ENCODE measurements around the gene DCAF16. TPM values are rescaled to one million over a fixed set of nuclear protein-coding genes. Genes with fewer than 3 reads are reported as not detected.
"Not testable (repeated sequence)": the region's sequence is repeated elsewhere in the genome, so short reads cannot be mapped to it uniquely, and the experiment has no call there.

Gene DCAF16
- total RNA-seq, 1 donor from 2014 or later, result 75.8 TPM

DNA sequence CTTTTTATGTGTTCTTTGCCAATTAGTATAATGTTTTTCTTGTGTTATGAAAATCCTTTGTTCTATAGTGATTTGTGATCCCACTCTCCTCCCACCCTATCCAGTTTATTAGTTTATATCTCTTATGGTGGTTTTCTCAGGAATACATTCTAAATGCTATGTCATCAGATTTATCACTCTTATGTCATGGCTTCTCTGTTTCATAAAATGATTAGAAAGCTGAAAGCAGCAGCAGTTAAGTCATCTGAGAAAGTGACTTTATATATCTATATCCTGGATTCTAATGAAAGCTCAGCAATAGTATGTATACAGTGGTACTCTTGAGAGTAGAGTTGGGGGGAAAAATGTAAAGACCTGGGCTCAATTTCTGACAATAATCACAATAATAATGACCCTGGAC, 41.4 kb upstream of the DCAF16 start:
- H3K27ac Mint-ChIP-seq, result no peak overlapping the region
- H3K27me3 Mint-ChIP-seq (ENCODE audit: insufficient read depth, low read depth), result no peaks in the 10 kb centered on the region
- no peaks in the 10 kb centered on the region for H3K4me1 Mint-ChIP-seq
- Histone ChIP-seq H3K9ac (no peak overlapping the region), H3K27ac (no peak overlapping the region), H3K9me3 (ENCODE audit: low read depth) (peaks cover 3% of the 10 kb centered on the region), H3F3A (ENCODE audit: low read depth) (peaks cover 4% of the 10 kb centered on the region), H3K4me3 (no peak overlapping the region), H3K27me3 (no peaks in the 10 kb centered on the region), H3K36me3 (no peaks in the 10 kb centered on the region), H2AFZ (replicated peaks) (no peak overlapping the region), H3K4me1 (no peaks in the 10 kb centered on the region), H3K4me2 (no peak overlapping the region), H3K79me2 (ENCODE audit: low read depth) (no peaks in the 10 kb centered on the region), H4K20me1 (ENCODE audit: low read depth) (no peaks in the 10 kb centered on the region)
- no peak for DNase-seq (ENCODE audit: low spot score)
- peaks cover 18% of the 10 kb centered on the region for H3K9me3 Mint-ChIP-seq
- peaks cover 25% of the 10 kb centered on the region for H3K36me3 Mint-ChIP-seq
- TF ChIP-seq EZH2phosphoT487 (IDR thresholded peaks at IDR 0.05), result no peak
- TF ChIP-seq, protein P1, sequence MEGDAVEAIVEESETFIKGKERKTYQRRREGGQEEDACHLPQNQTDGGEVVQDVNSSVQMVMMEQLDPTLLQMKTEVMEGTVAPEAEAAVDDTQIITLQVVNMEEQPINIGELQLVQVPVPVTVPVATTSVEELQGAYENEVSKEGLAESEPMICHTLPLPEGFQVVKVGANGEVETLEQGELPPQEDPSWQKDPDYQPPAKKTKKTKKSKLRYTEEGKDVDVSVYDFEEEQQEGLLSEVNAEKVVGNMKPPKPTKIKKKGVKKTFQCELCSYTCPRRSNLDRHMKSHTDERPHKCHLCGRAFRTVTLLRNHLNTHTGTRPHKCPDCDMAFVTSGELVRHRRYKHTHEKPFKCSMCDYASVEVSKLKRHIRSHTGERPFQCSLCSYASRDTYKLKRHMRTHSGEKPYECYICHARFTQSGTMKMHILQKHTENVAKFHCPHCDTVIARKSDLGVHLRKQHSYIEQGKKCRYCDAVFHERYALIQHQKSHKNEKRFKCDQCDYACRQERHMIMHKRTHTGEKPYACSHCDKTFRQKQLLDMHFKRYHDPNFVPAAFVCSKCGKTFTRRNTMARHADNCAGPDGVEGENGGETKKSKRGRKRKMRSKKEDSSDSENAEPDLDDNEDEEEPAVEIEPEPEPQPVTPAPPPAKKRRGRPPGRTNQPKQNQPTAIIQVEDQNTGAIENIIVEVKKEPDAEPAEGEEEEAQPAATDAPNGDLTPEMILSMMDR (IDR thresholded peaks at IDR 0.05), result no peak
- TF ChIP-seq EZH2 (IDR thresholded peaks at IDR 0.05), result no peak
- no peak overlapping the region for H3K4me3 Mint-ChIP-seq

DNA sequence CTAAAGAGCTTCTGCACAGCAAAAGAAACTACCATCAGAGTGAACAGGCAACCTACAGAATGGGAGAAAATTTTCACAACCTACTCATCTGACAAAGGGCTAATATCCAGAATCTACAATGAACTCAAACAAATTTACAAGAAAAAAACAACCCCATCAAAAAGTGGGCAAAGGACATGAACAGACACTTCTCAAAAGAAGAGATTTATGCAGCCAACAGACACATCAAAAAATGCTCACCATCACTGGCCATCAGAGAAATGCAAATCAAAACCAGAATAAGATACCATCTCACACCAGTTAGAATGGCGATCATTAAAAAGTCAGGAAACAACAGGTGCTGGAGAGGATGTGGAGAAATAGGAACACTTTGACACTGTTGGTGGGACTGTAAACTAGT, 39.7 kb upstream of the DCAF16 start:
- not testable (repeated sequence) for H3K79me2 ChIP-seq (ENCODE audit: low read depth); H3K4me1 ChIP-seq; H3K4me3 Mint-ChIP-seq; H4K20me1 ChIP-seq (ENCODE audit: low read depth); H3K9me3 ChIP-seq (ENCODE audit: low read depth); H3K9ac ChIP-seq; H3K4me1 Mint-ChIP-seq; H3K27me3 ChIP-seq; H3K4me2 ChIP-seq; H3K27me3 Mint-ChIP-seq (ENCODE audit: insufficient read depth, low read depth); H2AFZ ChIP-seq (replicated peaks); H3K4me3 ChIP-seq; H3K36me3 ChIP-seq; H3K27ac ChIP-seq; H3K27ac Mint-ChIP-seq; DNase-seq (ENCODE audit: low spot score)
- Mint-ChIP-seq H3K9me3 (peaks cover 18% of the 10 kb centered on the region), H3K36me3 (peaks cover 31% of the 10 kb centered on the region)
- H3F3A ChIP-seq (ENCODE audit: low read depth), result peaks cover 11% of the 10 kb centered on the region

DNA sequence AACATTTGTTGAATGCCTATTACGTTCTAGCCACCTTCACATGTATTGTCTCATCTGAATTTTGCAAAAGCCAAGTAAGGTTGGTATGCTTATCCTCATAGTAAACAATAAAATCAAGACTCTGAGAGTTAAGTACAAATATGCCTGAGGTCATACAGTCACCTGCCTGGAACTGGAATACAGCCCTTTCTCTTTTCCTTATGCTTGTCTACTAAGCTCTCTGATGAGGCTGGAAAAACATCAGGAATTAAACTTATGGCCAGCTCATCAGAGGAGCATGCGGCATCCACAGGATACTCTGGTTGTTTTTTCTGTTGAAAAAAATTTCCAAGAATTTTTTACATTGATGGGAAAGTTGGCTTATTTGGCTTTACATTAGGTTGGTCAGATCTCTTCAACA, 35.7 kb upstream of the DCAF16 start:
- no peak overlapping the region for H3K4me3 Mint-ChIP-seq

More for the DNA sequence above, 35.7 kb upstream of the DCAF16 start:
- DNase-seq (ENCODE audit: low spot score), result no peak
- Histone ChIP-seq H3K27me3 (no peaks in the 10 kb centered on the region), H3F3A (ENCODE audit: low read depth) (peaks cover 21% of the 10 kb centered on the region), H3K36me3 (peaks cover 31% of the 10 kb centered on the region), H3K9ac (no peak overlapping the region), H3K4me3 (no peak overlapping the region), H3K27ac (no peak overlapping the region), H3K79me2 (ENCODE audit: low read depth) (no peaks in the 10 kb centered on the region), H3K4me1 (no peaks in the 10 kb centered on the region), H3K4me2 (no peak overlapping the region), H2AFZ (replicated peaks) (no peak overlapping the region), H3K9me3 (ENCODE audit: low read depth) (peaks cover 3% of the 10 kb centered on the region), H4K20me1 (ENCODE audit: low read depth) (no peaks in the 10 kb centered on the region)
- Mint-ChIP-seq H3K9me3 (peaks cover 15% of the 10 kb centered on the region), H3K4me1 (no peaks in the 10 kb centered on the region), H3K36me3 (peaks cover 55% of the 10 kb centered on the region), H3K27ac (no peak overlapping the region), H3K27me3 (ENCODE audit: insufficient read depth, low read depth) (no peaks in the 10 kb centered on the region)
- TF ChIP-seq EZH2 (IDR thresholded peaks at IDR 0.05), result no peak
- TF ChIP-seq, protein P1 (IDR thresholded peaks at IDR 0.05), result no peak
- TF ChIP-seq EZH2phosphoT487 (IDR thresholded peaks at IDR 0.05), result no peak

Measured in neural progenitor cell (in vitro differentiated cells).